ENCODE measurements around the gene ULK4. TPM values are rescaled to one million over a fixed set of nuclear protein-coding genes. Genes with fewer than 3 reads are reported as not detected.

The ULK4 gene
- total and polyA plus RNA-seq, 2 of the 8 experiments (the other 6 are each of a cell fraction or from before 2014, with no cell fraction given): 3.0 to 10.8 TPM

Small RNAs within 50 kb of the gene (small RNA-seq; reads per million reads assigned to genes)
- gene ATP6V0E1P2 (ENCODE audit: insufficient read depth) (not detected), gene RF00019 (ENCODE audit: insufficient read depth) (not detected), gene RF00096 (ENCODE audit: insufficient read depth) (not detected), gene RF00602 (ENCODE audit: insufficient read depth) (not detected)

Other genes starting within 250 kb of the ULK4 start
- 32.7 and 35.4 TPM in 2 replicates for gene TRAK1, start 129.3 kb upstream of the ULK4 start, total RNA-seq (2021; fragmentation: NEBNext Ultra II Directional; extraction: Animal tissue kit (Norgen Biotek cat#: 25700))
- 21.3 and 25.8 TPM in 2 replicates for gene TRAK1, start 129.3 kb upstream of the ULK4 start, polyA plus RNA-seq (2011; rRNA removed)

All from H1 (cell line).